Mesodermal cell (in vitro differentiated cells): ENCODE results near the gene EFCAB8.

ENCODE experiments used
- H3K27ac ChIP-seq: 2 replicates; pipeline ENCODE4 v1.7.0; 2013; ENCODE audit warnings: mild to moderate bottlenecking, low read depth, low read length, moderate library complexity; ENCODE audit not compliant: severe bottlenecking
- H3K36me3 ChIP-seq: 2 replicates; pipeline ENCODE4 v1.7.1; 2013; ENCODE audit warnings: mild to moderate bottlenecking, low read length, moderate library complexity; ENCODE audit not compliant: control insufficient read depth, insufficient read depth
- H3K4me1 ChIP-seq: one replicate; pipeline ENCODE4 v1.7.1; 2013; ENCODE audit warnings: mild to moderate bottlenecking, low read length; ENCODE audit not compliant: insufficient read depth, control insufficient read depth, poor library complexity, severe bottlenecking
- H3K4me3 ChIP-seq: 2 replicates; pipeline ENCODE4 v1.7.0; 2013; ENCODE audit warnings: low read length, control low read depth, mild to moderate bottlenecking; ENCODE audit not compliant: insufficient read depth, poor library complexity, severe bottlenecking; ENCODE audit errors: extremely low read depth
- H3K9me3 ChIP-seq: 2 replicates; pipeline ENCODE4 v1.7.1; 2013; ENCODE audit warnings: mild to moderate bottlenecking, low read length, moderate library complexity; ENCODE audit not compliant: control insufficient read depth
- WGBS, 2 experiments: methylation state at CpG; one replicate each; pipeline ENCODE4 v1.1.5; 2013; ENCODE audit warnings: missing lambda C conversion rate in 2 of 2; ENCODE audit not compliant: insufficient coverage in 2 of 2; 5-methylcytosine and 5-hydroxymethylcytosine counted together

The EFCAB8 gene

GRCh38 chr20:32999603-33000250 is 141.0 kb downstream of the EFCAB8 start:
- WGBS, 2 experiments, result 89 to 93% methylated on average over 4 to 6 of the region's 9 CpGs
- H3K9me3 ChIP-seq, result no peaks in the 10 kb centered on the region
- H3K4me1 ChIP-seq, result no peaks in the 10 kb centered on the region
- H3K27ac ChIP-seq, result no peak overlapping the region
- no peak overlapping the region for H3K4me3 ChIP-seq
- H3K36me3 ChIP-seq, result no peaks in the 10 kb centered on the region

- Histone ChIP-seq H3K36me3 (no peaks in the 10 kb centered on the region), H3K4me1 (no peaks in the 10 kb centered on the region), H3K4me3 (no peak overlapping the region), H3K9me3 (no peaks in the 10 kb centered on the region), H3K27ac (no peak overlapping the region)
- WGBS, 2 experiments, result 75 to 76% methylated on average over 6 to 7 of the region's 9 CpGs
Observed at GRCh38 chr20:33000802-33001466, 142.2 kb downstream of the EFCAB8 start.

GRCh38 chr20:33002087-33002808 is 143.5 kb downstream of the EFCAB8 start:
- Histone ChIP-seq H3K27ac (no peak overlapping the region), H3K4me3 (no peak overlapping the region), H3K4me1 (no peaks in the 10 kb centered on the region), H3K36me3 (no peaks in the 10 kb centered on the region), H3K9me3 (no peaks in the 10 kb centered on the region)
- WGBS, 2 experiments, result 91 to 92% methylated on average over 4 to 7 of the region's 7 CpGs

- no peaks in the 10 kb centered on the region for H3K4me1 ChIP-seq
- H3K27ac ChIP-seq, result no peak within 1 kb of the TSS
- H3K4me3 ChIP-seq, result no peak within 1 kb of the TSS
- H3K9me3 ChIP-seq, result no peaks in the 10 kb centered on the region
- 85 to 97% methylated on average over 5 to 6 of the region's 6 CpGs for WGBS, 2 experiments
- H3K36me3 ChIP-seq, result no peaks in the 10 kb centered on the region
Observed at GRCh38 chr20:33004141-33004751, 145.5 kb downstream of the EFCAB8 start, which contains the start of gene SUN5. Gene SUN5, minus strand, starts transcription at chr20:33004433. Its CDS starts 93 bp downstream, at chr20:33004340.

GRCh38 chr20:33005132-33005566 is 146.4 kb downstream of the EFCAB8 start:
- no peaks in the 10 kb centered on the region for H3K9me3 ChIP-seq
- no peaks in the 10 kb centered on the region for H3K36me3 ChIP-seq
- no peaks in the 10 kb centered on the region for H3K4me1 ChIP-seq
- H3K4me3 ChIP-seq, result no peak overlapping the region
- WGBS, 2 experiments, result 32 to 41% methylated on average over 3 to 4 of the region's 4 CpGs
- H3K27ac ChIP-seq, result no peak overlapping the region

GRCh38 chr20:33005908-33006775 is 147.4 kb downstream of the EFCAB8 start:
- no peaks in the 10 kb centered on the region for H3K4me1 ChIP-seq
- WGBS, 2 experiments, result 92% methylated on average over 5 to 7 of the region's 8 CpGs
- H3K36me3 ChIP-seq, result no peaks in the 10 kb centered on the region
- H3K9me3 ChIP-seq, result no peaks in the 10 kb centered on the region
- no peak overlapping the region for H3K4me3 ChIP-seq
- H3K27ac ChIP-seq, result no peak overlapping the region

GRCh38 chr20:33006776-33007375 is 148.2 kb downstream of the EFCAB8 start:
- H3K9me3 ChIP-seq, result no peaks in the 10 kb centered on the region
- H3K4me1 ChIP-seq, result no peaks in the 10 kb centered on the region
- H3K36me3 ChIP-seq, result no peaks in the 10 kb centered on the region
- 88 to 94% methylated on average over 6 to 7 of the region's 8 CpGs for WGBS, 2 experiments
- no peak overlapping the region for H3K27ac ChIP-seq
- no peak overlapping the region for H3K4me3 ChIP-seq

GRCh38 chr20:33007376-33008335 is 148.9 kb downstream of the EFCAB8 start, which contains the start of gene BPIFB2:
Gene BPIFB2, plus strand, starts transcription at chr20:33007704. Its CDS starts 871 bp downstream, at chr20:33008575.
- no peaks in the 10 kb centered on the region for H3K9me3 ChIP-seq
- H3K27ac ChIP-seq, result no peak within 1 kb of the TSS
- H3K4me3 ChIP-seq, result no peak within 1 kb of the TSS
- 90 to 94% methylated on average over 11 of the region's 11 CpGs for WGBS, 2 experiments
- H3K36me3 ChIP-seq, result no peaks in the 10 kb centered on the region
- no peaks in the 10 kb centered on the region for H3K4me1 ChIP-seq
